Hematopoietic multipotent progenitor cell treated with erythropoietin and hydrocortisone succinate and interleukin-3 and kit ligand, for 8 days (in vitro differentiated cells): ENCODE results near the gene DIAPH2.

Experiments
- DNase-seq: peaks from one replicate; pipeline ENCODE4 v3.0.0-alpha.2; 2015

DIAPH2 gene

GRCh38 chrX:97315939-97316338, 631.3 kb downstream of the DIAPH2 start:
- no peak for DNase-seq

GRCh38 chrX:97320305-97320704, 635.7 kb downstream of the DIAPH2 start:
- no peak for DNase-seq

- no peak for DNase-seq
Observed at GRCh38 chrX:97322401-97322800, 637.8 kb downstream of the DIAPH2 start.

GRCh38 chrX:97326456-97326855, 641.8 kb downstream of the DIAPH2 start:
- DNase-seq: no peak

DNA sequence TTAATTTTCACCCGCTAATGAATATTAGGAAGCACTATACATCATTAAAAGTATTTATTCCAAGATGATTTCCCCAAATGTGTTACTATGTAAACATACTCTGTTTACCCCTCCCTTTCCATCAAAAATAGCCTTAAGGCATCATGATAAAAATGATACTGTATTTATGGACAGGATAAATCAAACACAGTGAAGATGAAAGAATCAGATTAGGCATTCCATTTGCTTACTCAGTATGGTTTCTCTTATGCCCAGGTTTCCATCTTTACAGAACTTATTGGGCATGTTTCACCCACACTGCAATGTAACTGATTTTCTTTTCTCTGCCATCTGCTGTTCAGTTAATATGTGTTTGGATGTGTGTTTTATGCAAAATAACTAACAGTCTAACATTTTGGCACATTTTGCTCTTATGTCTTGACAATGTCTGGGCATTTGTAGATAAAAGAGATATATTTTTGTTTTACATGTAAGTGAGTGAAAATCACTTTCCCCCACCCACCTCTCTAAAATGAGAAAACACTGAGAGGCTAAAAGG, 644.3 kb downstream of the DIAPH2 start:
- DNase-seq: no peak

GRCh38 chrX:97330151-97330550, 645.5 kb downstream of the DIAPH2 start:
- DNase-seq: no peak

GRCh38 chrX:97332963-97333362, 648.3 kb downstream of the DIAPH2 start:
- DNase-seq: no peak

DNA sequence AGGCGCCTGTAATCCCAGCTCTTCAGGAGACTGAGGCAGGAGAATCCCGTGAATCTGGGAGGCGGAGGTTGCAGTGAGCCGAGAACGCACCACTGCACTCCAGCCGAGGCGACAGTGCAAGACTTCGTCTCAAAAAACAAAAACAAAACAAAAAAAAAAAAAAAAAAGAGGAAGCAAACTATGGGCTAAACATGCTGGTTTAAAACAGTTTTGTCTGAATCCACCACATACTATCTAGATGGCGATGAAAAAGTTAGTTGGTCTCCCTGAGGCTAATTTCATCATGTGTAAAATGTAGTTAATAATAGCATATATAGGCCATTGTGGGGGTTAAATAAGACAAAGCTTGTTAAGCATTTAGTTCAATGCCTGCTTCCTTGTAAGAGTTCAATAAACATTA, 650.2 kb downstream of the DIAPH2 start:
- DNase-seq: no peak

DNA sequence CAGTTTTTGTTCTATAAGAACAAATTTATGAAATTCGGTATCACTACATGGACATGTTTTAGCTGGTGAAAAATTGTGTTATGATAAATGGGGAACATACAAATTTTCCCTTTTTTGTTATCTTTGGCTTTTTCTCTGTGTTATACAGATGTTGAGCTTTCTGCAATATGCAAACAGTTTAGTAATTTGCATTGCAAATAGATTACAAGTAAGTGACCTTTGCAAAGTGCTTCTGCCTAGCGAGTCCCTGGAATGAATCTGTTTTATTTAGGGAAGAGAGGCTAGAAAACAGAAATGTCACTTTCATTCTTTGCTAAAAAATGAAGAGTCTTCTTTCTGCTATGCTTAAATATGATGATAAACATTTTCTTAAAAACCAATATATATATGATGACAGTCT, 660.1 kb downstream of the DIAPH2 start:
- DNase-seq: no peak

DNA sequence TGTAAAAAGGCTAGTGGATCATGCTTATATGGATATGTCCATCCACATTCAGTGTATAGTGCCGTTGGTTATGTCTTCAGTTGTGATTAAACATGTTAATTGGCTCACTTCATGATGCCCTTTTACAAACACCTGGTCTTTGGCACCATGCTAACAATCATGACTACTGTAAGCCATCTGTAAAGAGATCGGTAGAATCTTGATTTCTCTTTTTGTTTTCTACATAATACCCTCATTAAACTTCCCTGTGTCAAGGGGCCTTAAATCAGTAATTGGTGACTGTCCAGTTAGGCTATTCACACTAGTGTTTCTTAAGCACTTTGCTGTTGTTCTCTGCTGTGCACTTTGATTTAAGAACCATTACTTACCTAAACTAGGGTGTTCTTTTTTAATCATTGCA, 674.3 kb downstream of the DIAPH2 start:
- DNase-seq: no peak

DNA sequence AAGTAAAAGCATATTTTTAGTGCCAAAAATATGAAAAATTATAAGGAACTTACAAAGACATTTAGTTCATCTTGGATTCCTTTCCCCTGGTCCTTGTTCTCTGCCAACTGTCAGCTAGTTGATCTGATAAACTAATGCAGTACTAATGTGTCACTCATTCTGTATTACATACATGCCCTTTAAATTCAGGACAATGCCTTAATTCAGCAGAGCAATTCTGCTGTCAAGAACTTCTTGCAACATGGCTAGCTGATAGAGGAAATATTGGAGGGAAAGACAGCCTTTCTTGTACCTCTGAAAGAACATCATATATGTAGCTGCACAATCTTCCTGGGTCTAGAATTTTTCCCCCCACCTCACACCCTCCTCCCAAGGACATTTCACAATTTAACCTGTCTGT, 679.2 kb downstream of the DIAPH2 start:
- no peak for DNase-seq

DNA sequence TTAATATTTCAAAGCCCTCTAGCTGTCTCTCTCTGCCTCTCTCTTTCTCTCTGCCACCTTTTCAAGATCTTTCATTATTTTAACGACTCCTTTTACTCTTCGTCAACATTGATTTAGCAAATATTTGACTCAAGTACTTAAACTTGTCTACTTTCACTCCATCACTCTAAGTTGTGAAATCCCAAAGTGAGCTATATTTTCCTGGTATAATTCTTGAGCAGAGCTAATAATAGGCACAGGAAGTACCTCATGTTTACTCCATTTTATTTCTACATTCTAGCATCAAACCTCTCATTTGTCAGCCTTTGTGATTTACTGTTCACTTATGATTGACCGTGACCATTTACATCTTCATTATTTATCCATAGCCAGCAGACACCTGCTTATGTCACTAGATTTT, 681.6 kb downstream of the DIAPH2 start:
- no peak for DNase-seq

DNA sequence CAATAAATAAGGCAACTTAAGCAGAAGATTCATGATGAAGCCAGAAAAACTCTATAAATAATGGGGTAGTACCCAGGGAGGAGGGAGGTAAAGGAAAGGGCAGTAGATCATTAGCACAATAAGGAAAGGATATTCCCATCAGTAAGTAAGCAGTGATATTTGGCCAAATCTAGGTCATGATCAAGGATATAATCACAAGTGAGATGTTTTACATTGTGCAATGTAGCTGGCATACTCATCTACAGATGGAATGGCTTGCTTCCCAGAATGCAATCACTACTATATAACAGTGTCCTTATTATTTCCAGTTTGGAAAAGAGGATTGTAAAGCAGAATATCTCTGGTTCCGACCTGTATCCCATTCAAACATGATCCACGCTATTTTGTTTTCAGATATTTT, 682.5 kb downstream of the DIAPH2 start:
- no peak for DNase-seq

DNA sequence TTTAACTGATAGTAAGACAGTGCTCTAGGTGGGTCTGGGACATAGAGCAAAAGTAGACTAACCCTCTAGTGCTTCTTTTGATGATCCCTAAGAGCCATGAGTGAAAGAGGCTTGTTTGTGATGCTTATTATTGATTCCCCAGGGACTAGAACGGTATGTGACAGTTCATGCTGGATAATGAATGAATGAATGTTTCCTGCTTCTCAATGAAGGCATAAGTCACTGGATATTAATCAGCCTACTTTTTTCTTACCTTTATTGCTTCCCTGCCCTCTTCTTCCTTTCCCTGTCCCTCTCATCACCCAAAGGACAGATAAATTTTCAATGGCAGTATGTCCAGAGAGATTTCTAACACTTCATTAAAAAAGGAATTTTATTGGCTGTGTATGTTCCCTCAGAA, 685.3 kb downstream of the DIAPH2 start:
- DNase-seq: no peak

GRCh38 chrX:97372001-97372766, 687.5 kb downstream of the DIAPH2 start:
- no peak for DNase-seq

GRCh38 chrX:97374266-97374665, 689.6 kb downstream of the DIAPH2 start:
- no peak for DNase-seq

DNA sequence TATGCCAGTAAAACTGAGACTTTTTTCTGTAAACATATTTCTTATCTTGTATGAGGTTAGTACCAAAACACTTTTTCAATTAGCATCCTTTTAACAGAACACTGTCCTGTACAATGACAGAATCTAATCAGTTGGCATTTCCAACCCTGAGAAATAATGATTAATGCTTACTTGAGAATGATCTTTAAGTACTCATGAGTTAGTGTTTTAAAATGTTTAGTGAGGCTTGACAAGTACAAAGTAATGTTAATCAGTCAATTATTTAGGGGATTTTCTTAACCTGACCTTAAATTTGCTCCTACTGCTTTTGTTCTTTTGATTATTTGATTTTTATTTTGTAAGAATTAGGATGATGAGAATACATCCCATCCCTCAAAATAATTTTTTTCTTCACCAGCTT, 695.6 kb downstream of the DIAPH2 start:
- DNase-seq: no peak

DNA sequence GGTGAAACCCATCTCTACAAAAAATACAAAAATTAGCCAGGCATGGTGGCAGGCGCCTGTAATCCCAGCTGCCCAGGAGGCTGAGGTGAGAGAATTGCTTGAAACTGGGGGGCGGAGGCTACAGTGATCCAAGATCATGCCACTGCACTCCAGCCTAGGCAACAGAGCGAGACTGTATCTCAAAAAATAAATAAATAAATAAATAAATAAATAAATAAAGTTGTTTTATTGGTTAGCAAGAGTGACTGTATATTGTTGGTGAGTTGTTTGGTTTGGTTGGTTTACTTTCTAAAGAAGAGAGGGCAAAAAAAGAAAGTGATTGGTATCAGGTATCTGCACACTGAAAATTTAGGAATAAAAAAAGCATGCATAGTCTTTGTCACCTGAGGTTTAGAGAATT, 700.0 kb downstream of the DIAPH2 start:
- DNase-seq: no peak

GRCh38 chrX:97387004-97387403, 702.4 kb downstream of the DIAPH2 start:
- DNase-seq: no peak

- DNase-seq: no peak
Observed at GRCh38 chrX:97389761-97390192, 705.1 kb downstream of the DIAPH2 start.

- no peak for DNase-seq
Observed at GRCh38 chrX:97397371-97397770, 712.7 kb downstream of the DIAPH2 start.

DNA sequence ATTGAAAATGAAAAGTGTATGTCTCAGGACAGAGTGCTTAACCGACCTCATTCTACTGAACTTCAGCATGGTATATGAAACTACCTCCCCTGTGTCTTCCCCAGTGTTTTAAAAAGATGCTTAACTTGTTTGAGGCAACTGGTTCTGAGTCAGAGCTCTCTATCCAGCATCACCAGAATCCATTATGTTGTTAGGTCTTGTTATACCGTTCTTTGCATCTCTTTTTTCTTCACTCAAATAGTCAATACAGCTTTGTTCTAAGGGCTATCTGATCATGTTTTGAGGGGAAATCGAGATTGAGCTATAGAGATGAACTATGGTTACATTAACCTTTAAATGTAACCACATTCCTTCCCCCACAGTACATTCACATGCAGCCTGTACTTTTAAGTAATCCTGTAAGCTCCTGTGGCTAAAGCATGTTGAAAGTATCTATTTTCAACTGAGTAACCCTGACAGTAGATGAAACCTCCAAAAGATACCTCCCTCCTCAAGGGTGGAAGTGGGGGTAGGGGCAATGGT, 713.4 kb downstream of the DIAPH2 start:
- no peak for DNase-seq

GRCh38 chrX:97399400-97399799, 714.8 kb downstream of the DIAPH2 start:
- DNase-seq: no peak

GRCh38 chrX:97400492-97400891, 715.9 kb downstream of the DIAPH2 start:
- no peak for DNase-seq

GRCh38 chrX:97401154-97401553, 716.5 kb downstream of the DIAPH2 start:
- no peak for DNase-seq
